NCI-H748 (cell line): ENCODE data around the gene TYROBP.
A peak's percentile ranks its signal among the peaks of the same experiment; 100 is the strongest.
"Not testable (repeated sequence)": the region's sequence is repeated elsewhere in the genome, so short reads cannot be mapped to it uniquely, and the experiment has no call there.

ENCODE experiments used
- DNase-seq: peaks from one replicate; lab custom pipeline; 2025; ENCODE audit not compliant: unreplicated experiment; lab: John Stamatoyannopoulos, UW

TYROBP gene

GRCh38 chr19:35874392-35874930 lies 33.6 kb downstream of the TYROBP start:
- DNase-seq: no peak

GRCh38 chr19:35872180-35872579 lies 35.9 kb downstream of the TYROBP start:
- no peak for DNase-seq

- DNase-seq: no peak
These were observed 36.5 kb downstream of the TYROBP start for GRCh38 chr19:35871611-35872010.

GRCh38 chr19:35870798-35871197 lies 37.3 kb downstream of the TYROBP start:
- DNase-seq: no peak

- not testable (repeated sequence) for DNase-seq
These were observed 37.9 kb downstream of the TYROBP start for GRCh38 chr19:35870124-35870736.

- peak; percentile 99 for DNase-seq
These were observed 38.6 kb downstream of the TYROBP start for GRCh38 chr19:35869327-35870123.

- DNase-seq: no peak
These were observed 39.2 kb downstream of the TYROBP start for GRCh38 chr19:35868823-35869326.

GRCh38 chr19:35868172-35868822 lies 39.8 kb downstream of the TYROBP start, which contains the start of gene APLP1:
Gene APLP1 (plus strand): TSS chr19:35868574. CDS start chr19:35868637, 63 bp downstream.
- DNase-seq: peak; percentile 85

GRCh38 chr19:35863018-35863417 lies 45.1 kb downstream of the TYROBP start:
- DNase-seq: no peak

- no peak for DNase-seq
These were observed 45.6 kb downstream of the TYROBP start for GRCh38 chr19:35862528-35862927.

- DNase-seq: no peak
These were observed 46.4 kb downstream of the TYROBP start for GRCh38 chr19:35861640-35862160.

GRCh38 chr19:35860818-35861639 lies 47.1 kb downstream of the TYROBP start:
- no peak for DNase-seq

- DNase-seq: no peak
These were observed 47.7 kb downstream of the TYROBP start for GRCh38 chr19:35860436-35860817.

- no peak for DNase-seq
These were observed 48.7 kb downstream of the TYROBP start for GRCh38 chr19:35859414-35859813.

GRCh38 chr19:35858311-35858710 lies 49.8 kb downstream of the TYROBP start:
- DNase-seq: no peak

- peak; percentile 57 for DNase-seq
These were observed 51.4 kb downstream of the TYROBP start, which contains the start of gene KIRREL2 for GRCh38 chr19:35856546-35857149. Gene KIRREL2 (plus strand): TSS chr19:35856911. CDS start chr19:35857120, 209 bp downstream.
